CD4-positive, alpha-beta T cell treated with Interleukin-2 at 100 ng/mL for 4 hours (primary cell): ENCODE data around the gene ZFR.
"Not testable (repeated sequence)": the region's sequence is repeated elsewhere in the genome, so short reads cannot be mapped to it uniquely, and the experiment has no call there.

Source experiments
- DNase-seq: peaks from one replicate; pipeline ENCODE4 v3.0.0-alpha.2; 2020; ENCODE audit warnings: low spot score

ZFR gene

GRCh38 chr5:32319926-32320543, 124.5 kb downstream of the ZFR start:
- DNase-seq: no peak

GRCh38 chr5:32319392-32319791, 125.1 kb downstream of the ZFR start:
- no peak for DNase-seq

DNA sequence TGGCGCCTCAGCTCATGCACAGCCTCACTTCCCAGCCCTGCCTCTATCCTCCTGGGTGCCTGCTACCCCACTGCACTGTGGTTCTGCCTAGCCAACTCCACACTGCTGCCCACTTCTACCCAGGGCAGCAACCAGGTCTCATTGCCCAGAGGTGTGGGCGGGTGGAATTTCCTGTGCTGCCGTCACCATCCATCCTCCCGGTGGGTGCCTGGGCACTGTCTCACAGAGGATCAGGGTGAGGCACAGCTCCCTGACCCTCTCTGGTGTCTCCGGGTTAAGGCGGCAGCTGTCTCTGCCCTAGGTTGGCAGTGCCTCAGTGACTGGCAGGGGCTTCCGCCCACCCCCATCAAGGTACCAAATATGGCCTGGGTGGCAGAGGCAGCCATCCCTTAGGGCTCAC, 127.5 kb downstream of the ZFR start:
- no peak for DNase-seq

DNA sequence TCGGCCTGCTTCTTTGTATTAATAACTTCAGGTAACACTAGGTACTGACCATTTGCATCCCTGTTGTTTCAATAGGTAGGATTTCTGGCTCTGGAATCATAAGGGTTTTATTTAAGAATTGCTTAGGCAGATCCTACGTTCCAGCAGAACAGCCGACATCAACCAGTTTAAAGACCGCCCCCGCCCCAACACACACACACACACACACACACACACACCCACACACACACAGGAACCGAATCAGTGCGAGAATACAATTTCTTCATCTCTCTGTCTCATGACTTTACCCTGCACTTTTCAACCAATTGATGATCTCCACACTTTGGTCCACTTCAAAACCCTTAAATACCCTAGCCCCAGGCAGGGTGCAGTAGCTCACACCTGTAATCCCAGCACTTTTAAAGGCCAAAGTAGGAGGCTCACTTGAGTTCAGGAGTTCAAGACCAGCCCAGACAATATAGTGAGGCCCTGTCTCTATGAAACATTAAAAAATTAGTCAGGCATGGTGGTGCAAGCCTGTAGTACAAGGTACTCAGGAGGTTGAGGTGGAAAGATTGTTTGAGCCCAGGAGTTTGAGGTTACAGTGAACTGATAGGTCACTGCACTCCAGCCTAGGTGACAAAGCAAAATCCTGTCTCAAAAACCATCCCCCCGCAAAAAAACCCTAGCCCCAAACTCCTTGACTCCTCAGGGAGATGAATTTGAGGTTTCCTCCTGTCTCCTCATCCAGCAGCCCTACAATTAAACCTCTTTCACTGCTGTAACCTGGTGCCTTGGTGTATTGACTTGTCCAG, 129.1 kb downstream of the ZFR start:
- no peak for DNase-seq

- DNase-seq: no peak
These were observed 129.9 kb downstream of the ZFR start for GRCh38 chr5:32314658-32315057.

GRCh38 chr5:32314152-32314488, 130.4 kb downstream of the ZFR start:
- not testable (repeated sequence) for DNase-seq

DNA sequence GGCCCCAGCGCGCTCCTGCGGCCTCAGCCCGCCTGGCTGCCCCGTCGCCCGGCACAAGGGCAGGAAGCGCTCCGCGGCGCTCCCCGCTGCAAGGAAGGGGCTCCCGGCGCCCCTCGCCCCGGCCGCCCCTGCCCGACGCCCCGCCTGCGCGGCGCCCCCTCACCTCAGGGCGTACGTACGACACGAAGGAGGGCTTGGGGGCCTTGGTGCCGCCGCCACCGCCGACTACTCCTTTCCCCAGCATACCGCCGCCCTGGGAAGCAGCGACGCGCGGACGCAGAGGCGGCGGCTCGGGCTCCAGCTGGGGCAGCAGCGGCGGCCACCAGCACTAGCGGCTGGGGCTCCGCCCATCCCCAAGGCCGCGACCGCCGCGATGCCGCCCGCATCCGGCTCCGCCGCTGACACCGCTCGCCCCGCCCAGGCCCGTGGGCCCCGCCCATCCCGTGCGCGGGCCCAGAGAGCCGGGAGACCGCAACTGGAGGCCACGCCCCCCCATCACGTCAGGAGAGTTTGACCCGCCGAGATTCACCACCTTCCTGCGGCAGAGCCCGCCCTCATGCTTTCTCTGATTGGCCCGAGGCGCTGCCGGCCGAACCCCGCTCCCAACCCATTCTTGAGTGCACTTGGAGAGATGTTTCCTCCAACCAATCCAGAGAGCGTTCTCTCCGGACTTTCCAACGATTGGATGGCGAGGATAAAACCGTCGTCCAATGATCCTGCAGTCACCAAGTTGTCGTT, 131.8 kb downstream of the ZFR start, which contains the start of gene MTMR12:
Gene MTMR12, minus strand, starts transcription at position 345 of the 738 bp plus-strand sequence. Its CDS starts 101 bp downstream, at position 244.
- peak; percentile 100 for DNase-seq

DNA sequence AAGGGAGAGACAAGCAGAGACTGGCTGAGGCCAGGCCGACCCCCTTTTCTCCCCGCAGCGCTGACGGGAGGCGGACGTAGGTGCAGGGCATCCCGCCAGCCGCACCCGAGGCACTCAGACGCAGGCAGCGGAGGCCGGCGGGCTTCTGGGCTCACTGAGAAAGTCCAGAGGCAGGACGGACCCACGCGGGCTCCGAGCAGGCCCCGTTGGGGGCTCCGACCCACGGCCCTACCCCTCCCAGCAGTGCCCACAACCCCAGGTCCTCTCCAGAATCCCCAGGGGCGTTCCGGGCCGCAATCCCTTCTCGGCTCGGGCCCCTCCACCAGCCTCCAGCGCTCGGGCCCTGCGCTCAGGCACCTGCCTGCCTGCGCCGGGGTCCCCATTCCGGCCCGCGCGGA, 132.3 kb downstream of the ZFR start:
- peak; percentile 21 for DNase-seq

DNA sequence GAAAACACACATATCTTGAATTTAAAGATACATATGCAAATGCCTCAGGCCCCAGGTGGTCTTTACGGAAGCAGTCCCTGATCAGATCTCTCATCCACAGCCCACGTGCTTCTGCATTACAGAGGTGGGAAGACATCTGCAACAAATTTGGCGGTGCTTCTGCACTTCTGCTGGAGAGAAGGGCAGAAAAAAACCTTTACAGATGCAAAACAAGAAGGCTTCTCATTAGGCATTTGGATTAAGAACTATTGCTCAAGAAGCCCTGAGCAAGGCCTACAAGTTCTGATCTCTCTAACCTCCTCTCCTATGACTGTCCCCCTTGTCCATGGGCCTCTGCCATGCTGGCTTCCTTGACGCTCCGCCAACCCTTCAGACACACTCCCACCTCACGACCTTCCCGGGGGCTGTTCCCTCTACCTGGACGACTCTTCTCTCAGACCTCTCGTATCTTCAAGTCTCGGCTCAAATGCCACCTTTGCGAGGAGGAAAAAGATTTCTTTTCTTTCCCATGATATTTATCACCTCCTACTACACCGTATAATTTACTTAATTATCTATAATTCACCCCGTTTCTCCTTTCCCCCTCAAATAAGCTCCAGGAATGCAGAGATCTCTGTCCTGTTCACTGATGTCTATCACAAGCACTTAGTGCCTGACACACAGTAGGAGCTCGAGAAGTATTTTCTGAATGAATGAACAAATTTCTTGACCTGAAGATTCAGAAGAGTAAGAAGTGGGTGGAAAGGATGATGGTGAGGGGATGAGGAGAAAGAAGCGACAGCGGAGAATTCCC, 132.9 kb downstream of the ZFR start:
- no peak for DNase-seq

- no peak for DNase-seq
These were observed 134.8 kb downstream of the ZFR start for GRCh38 chr5:32309761-32310160.

DNA sequence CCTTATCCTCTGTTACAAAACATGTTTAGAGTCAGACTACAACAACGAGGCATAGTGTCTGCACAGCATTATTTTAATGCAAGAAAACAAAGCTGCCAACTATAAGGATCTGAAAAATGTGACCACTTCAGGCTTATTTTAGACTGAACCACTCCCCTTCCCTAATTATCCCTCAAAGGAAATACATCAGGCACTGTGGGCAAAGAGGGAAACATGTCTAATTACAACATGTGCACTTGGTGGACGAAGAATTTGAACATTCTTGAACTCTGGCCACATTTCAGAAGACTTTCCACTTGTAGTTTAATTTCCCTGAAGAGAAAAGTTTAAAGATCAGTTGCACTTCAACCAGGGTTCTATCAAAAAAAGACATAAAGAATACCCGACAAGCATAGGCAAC, 135.6 kb downstream of the ZFR start:
- DNase-seq: no peak

GRCh38 chr5:32307769-32308194, 136.8 kb downstream of the ZFR start:
- DNase-seq: no peak

DNA sequence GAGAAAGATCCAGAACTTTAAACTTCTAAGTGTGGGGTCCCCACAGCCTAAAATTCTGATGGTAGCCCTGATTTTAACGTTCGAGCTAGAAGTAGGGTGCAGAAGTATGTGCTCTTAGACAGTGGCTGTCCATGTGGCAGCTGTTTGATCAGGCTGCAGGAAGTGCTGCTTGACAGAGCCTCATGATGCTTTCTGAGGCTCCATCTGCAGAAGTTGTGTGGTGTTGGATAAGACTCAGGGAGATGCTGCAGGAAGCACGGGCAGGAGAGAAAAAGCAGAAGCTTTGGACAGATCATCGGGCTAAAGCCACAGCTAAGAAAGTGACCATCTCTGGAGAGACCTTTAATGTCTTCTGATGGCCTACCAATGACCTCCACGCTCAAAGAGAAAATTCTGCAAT, 139.9 kb downstream of the ZFR start:
- DNase-seq: no peak
